Thymus (tissue), 11 donors: ENCODE data around the gene DGCR2. TPM values are rescaled to one million over a fixed set of nuclear protein-coding genes. Genes with fewer than 3 reads are reported as not detected.

Source experiments
- DNase-seq, 9 donors: peaks; one replicate each; pipeline ENCODE4 v3.0.0-alpha.2; 2013; ENCODE audit warnings: low spot score in 9 of 9, low read depth in 6 of 9, missing footprints in 1 of 9
- H3K27ac ChIP-seq, 2 donors: one replicate each; pipeline ENCODE4 v1.5.1; 2013; ENCODE audit warnings: control low read depth in 1 of 2, low read depth in 1 of 2, low read length in 1 of 2, mild to moderate bottlenecking in 1 of 2, moderate library complexity in 1 of 2
- H3K27me3 ChIP-seq, 2 donors: one replicate each; pipeline ENCODE4 v1.5.1; 2013; ENCODE audit warnings: low read length in 1 of 2; ENCODE audit not compliant: control insufficient read depth in 2 of 2, insufficient read depth in 1 of 2
- H3K36me3 ChIP-seq, 2 donors: one replicate each; pipeline ENCODE4 v1.5.1; 2013; ENCODE audit warnings: low read length in 1 of 2, mild to moderate bottlenecking in 1 of 2, moderate library complexity in 1 of 2; ENCODE audit not compliant: control insufficient read depth in 2 of 2, insufficient read depth in 2 of 2
- H3K4me1 ChIP-seq, 2 donors: one replicate each; pipeline ENCODE4 v1.5.1; 2013; ENCODE audit warnings: low read length in 2 of 2; ENCODE audit not compliant: control insufficient read depth in 2 of 2, insufficient read depth in 2 of 2
- H3K4me3 ChIP-seq, 2 donors: one replicate each; pipeline ENCODE4 v1.5.1; 2013; ENCODE audit warnings: low read length in 2 of 2, control low read depth in 1 of 2, mild to moderate bottlenecking in 1 of 2
- H3K9me3 ChIP-seq, 2 donors: one replicate each; pipeline ENCODE4 v1.5.1; 2013; ENCODE audit warnings: low read length in 1 of 2, mild to moderate bottlenecking in 1 of 2; ENCODE audit not compliant: control insufficient read depth in 2 of 2, insufficient read depth in 1 of 2
- WGBS: extraction: QIAGEN DNeasy Blood & Tissue Kit; methylation state at CpG from one replicate; pipeline ENCODE4 v1.1.7; 2013; 5-methylcytosine and 5-hydroxymethylcytosine counted together
- polyA plus RNA-seq: library from polyadenylated mRNA; stranded (reverse); fragments of 200-250 nt; gene quantifications from one replicate; pipeline ENCODE4 v1.2.3, GENCODE V29; 2013
- total RNA-seq: library from RNA; stranded (reverse); fragments of 120-200 nt; gene quantifications from one replicate; pipeline ENCODE4 v1.2.4, GENCODE V29; 2013
- donor health status: healthy.

The DGCR2 gene
- total and polyA plus RNA-seq, 2 donors: 17.8 to 24.1 TPM

- 97% methylated on average over 4 of the region's 4 CpGs for WGBS
- no peak for DNase-seq
- Histone ChIP-seq H3K4me1 (no peaks in the 10 kb centered on the region), H3K4me3 (no peak overlapping the region), H3K9me3 (peaks cover 0 to 1% of the 10 kb centered on the region in 2 donors), H3K36me3 (peaks cover 57 to 84% of the 10 kb centered on the region in 2 donors), H3K27ac (no peak overlapping the region), H3K27me3 (no peaks in the 10 kb centered on the region)
Measured at GRCh38 chr22:19040391-19040861, 81.8 kb downstream of the DGCR2 start.

DNA sequence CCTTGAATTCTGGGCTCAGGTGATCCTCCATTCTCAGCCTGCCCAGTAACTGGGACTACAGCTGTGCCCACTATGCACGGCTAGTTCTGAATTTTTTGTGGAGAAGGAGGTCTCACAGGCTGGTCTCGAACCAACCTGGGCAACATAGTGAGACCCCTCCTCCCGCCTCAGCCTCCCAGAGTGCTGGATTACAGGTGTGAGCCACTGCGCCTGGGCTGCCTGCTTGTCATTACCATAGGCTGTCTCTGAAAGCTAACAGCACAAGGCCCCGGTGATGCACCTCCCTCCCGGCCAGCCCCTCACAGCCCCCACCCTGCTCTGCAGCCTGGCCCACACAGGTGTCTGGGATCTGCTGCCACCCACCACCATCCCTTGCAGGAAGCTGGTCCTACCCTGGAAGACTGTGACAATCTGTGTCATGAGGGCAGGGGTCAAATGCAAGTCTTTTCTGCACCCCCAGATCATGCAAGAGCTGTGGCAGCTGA, 82.4 kb downstream of the DGCR2 start:
- Histone ChIP-seq H3K4me1 (no peaks in the 10 kb centered on the region), H3K27me3 (no peaks in the 10 kb centered on the region), H3K36me3 (peaks cover 52 to 78% of the 10 kb centered on the region in 2 donors), H3K4me3 (no peak overlapping the region), H3K9me3 (peaks cover 0 to 1% of the 10 kb centered on the region in 2 donors), H3K27ac (no peak overlapping the region)
- DNase-seq: no peak
- 97% methylated on average over 6 of the region's 6 CpGs for WGBS

- no peak overlapping the region for H3K27ac ChIP-seq
- peaks cover 0 to 1% of the 10 kb centered on the region in 2 donors for H3K9me3 ChIP-seq
- no peak for DNase-seq
- 97% methylated on average over 8 of the region's 8 CpGs for WGBS
- H3K4me1 ChIP-seq: no peaks in the 10 kb centered on the region
- peaks cover 49 to 77% of the 10 kb centered on the region in 2 donors for H3K36me3 ChIP-seq
- no peaks in the 10 kb centered on the region for H3K27me3 ChIP-seq
- H3K4me3 ChIP-seq: no peak overlapping the region
Measured at GRCh38 chr22:19039448-19039780, 82.8 kb downstream of the DGCR2 start.

- Histone ChIP-seq H3K4me1 (no peaks in the 10 kb centered on the region), H3K27me3 (no peaks in the 10 kb centered on the region), H3K4me3 (no peak overlapping the region), H3K27ac (no peak overlapping the region), H3K36me3 (peaks cover 44 to 71% of the 10 kb centered on the region in 2 donors), H3K9me3 (peaks cover 0 to 1% of the 10 kb centered on the region in 2 donors)
- no peak for DNase-seq
- WGBS: 98% methylated on average over 24 of the region's 24 CpGs
Measured at GRCh38 chr22:19038728-19039447, 83.3 kb downstream of the DGCR2 start.

DNA sequence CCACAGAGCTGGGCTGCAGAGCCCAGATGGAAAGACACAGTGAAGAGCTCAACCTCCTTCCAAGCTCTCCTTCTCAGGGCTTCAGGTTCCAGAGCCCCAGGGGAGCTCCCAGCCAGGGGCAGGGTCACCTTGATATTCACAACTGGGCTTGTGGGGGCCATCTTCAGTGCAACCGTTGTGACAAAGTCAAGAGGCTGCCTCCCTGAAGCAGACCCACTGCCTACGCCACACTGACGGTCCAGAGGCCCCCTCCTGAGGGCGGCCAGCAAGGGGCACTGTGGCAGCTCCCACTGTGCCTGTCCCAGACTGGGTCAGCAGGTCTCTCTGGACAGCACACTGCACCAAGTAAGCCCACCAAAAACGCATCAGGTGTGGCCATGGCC, 84.1 kb downstream of the DGCR2 start:
- DNase-seq: no peak
- Histone ChIP-seq H3K9me3 (peaks cover 0 to 1% of the 10 kb centered on the region in 2 donors), H3K36me3 (peaks cover 39 to 64% of the 10 kb centered on the region in 2 donors), H3K27ac (no peak overlapping the region), H3K4me3 (no peak overlapping the region), H3K4me1 (no peaks in the 10 kb centered on the region), H3K27me3 (no peaks in the 10 kb centered on the region)
- 96% methylated on average over 5 of the region's 5 CpGs for WGBS

DNA sequence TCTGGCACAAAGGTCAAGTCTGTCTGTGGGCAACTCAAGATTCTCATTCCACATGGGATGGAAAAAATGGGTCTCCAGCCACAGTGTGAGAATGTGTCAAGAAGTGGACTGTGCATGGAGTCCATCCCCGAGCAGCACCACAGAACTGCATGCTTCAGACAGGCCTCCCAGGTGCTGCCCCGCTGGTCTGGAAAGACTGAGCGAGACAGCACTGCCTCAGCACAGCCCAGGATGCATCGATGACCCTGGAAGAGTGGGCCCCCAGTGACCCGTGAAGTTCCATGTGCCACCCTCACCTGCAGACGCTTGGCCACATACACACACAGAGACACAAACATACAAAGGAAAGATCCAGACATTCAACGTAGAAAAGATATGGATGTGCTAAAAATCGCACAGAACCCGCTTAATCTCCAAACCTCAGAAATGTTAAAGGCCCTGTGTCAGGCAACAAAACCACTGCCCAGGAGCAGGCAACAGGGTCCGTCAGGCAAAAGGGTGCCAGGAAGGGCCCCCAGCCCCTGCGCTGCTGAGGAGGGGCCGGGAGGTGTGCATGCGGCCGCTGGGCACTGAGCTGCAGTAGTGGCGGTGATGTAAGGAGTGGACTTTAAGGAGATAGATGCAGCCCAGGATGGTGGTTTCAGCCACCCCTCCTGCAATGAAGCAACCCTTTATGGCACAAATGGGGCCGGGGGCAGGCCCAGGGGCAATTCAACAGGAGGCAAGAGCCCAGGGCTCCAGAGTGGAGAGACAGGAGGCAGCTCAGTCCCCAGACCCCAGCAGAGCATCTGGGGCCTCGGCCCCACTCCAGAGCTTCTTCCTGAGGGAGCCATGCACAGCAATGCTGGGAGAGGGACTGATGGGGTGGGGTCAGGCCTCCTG, 84.7 kb downstream of the DGCR2 start:
- 98% methylated on average over 17 of the region's 17 CpGs for WGBS
- H3K36me3 ChIP-seq: peaks cover 38 to 58% of the 10 kb centered on the region in 2 donors
- H3K27ac ChIP-seq: no peak overlapping the region
- no peak for DNase-seq
- H3K4me1 ChIP-seq: no peaks in the 10 kb centered on the region
- no peaks in the 10 kb centered on the region for H3K27me3 ChIP-seq
- peaks cover 0 to 1% of the 10 kb centered on the region in 2 donors for H3K9me3 ChIP-seq
- no peak overlapping the region for H3K4me3 ChIP-seq

- no peak for DNase-seq
- H3K27ac ChIP-seq: no peak overlapping the region
- 96% methylated on average over 17 of the region's 17 CpGs for whole genome bisulfite sequencing
- H3K36me3 ChIP-seq: peaks cover 30 to 49% of the 10 kb centered on the region in 2 donors
- peaks cover 0 to 1% of the 10 kb centered on the region in 2 donors for H3K9me3 ChIP-seq
- no peaks in the 10 kb centered on the region for H3K4me1 ChIP-seq
- no peak overlapping the region for H3K4me3 ChIP-seq
- no peaks in the 10 kb centered on the region for H3K27me3 ChIP-seq
Measured at GRCh38 chr22:19036523-19037273, 85.5 kb downstream of the DGCR2 start.

GRCh38 chr22:19036229-19036522, 86.0 kb downstream of the DGCR2 start:
- Histone ChIP-seq H3K27me3 (peaks cover 0 to 4% of the 10 kb centered on the region in 2 donors), H3K4me3 (no peak overlapping the region), H3K36me3 (peaks cover 25 to 44% of the 10 kb centered on the region in 2 donors), H3K9me3 (peaks cover 0 to 1% of the 10 kb centered on the region in 2 donors), H3K27ac (no peak overlapping the region), H3K4me1 (no peaks in the 10 kb centered on the region)
- WGBS: 90% methylated on average over 4 of the region's 4 CpGs
- no peak for DNase-seq
